HCT116 (cell line): ENCODE measurements around the gene TIMP3. TPM values are rescaled to one million over a fixed set of nuclear protein-coding genes. Genes with fewer than 3 reads are reported as not detected.

Experiments used
- ATAC-seq: fragments of 200-7000 bp; cut with Tn5 transposase; 2 replicates; pipeline ENCODE4 v1.9.1; 2020; ENCODE audit warnings: mild to moderate bottlenecking, moderate library complexity
- BruUV-seq: library from RNA; stranded (reverse); fragments of 400-500 nt; replicated peaks from 2 replicates; lab custom pipeline; 2021; lab: Mats Ljungman, UMichigan
- CTCF ChIA-PET: fragments of 300-600 bp; sonication (Branson Sonifier 250); formaldehyde crosslinking; loops from one replicate; lab custom pipeline; 2021; ENCODE audit warnings: antibody characterized with exemption; lab: Charles Lee
- POLR2A ChIA-PET: fragments of 300-600, 350-600 bp; sonication (Branson Sonifier 250); formaldehyde crosslinking; loops from one replicate; lab custom pipeline; 2021; ENCODE audit warnings: antibody characterized with exemption; lab: Charles Lee
- RAD21 ChIA-PET, 2 experiments: fragments of 300-600 bp; sonication (Branson Sonifier 250); formaldehyde crosslinking; loops; one replicate each; lab custom pipeline; 2023; ENCODE audit warnings: low total read pairs in 2 of 2; ENCODE audit not compliant: uncharacterized antibody in 2 of 2, unreplicated experiment in 2 of 2, low non-redundant PET in 1 of 2; lab: Charles Lee
- DNase-seq: peaks from one replicate; pipeline ENCODE4 v3.0.0-alpha.2; 2010; ENCODE audit warnings: low read depth, low spot score
- H2AFZ ChIP-seq: fragments of 200-600 bp; shearing (Covaris generic), sonication (generic); 2 replicates; pipeline ENCODE4 v1.6.1; 2017; ENCODE audit warnings: low read depth, mixed run types, mixed read lengths, antibody characterized with exemption, low read length; ENCODE audit not compliant: poor library complexity, severe bottlenecking
- H3K27ac ChIP-seq: 2 replicates; pipeline ENCODE4 v1.5.1; 2012; ENCODE audit warnings: low read depth, low read length
- H3K27me3 ChIP-seq: fragments of 200-600 bp; sonication (generic); 2 replicates; pipeline ENCODE4 v1.6.1; 2016; ENCODE audit warnings: mixed run types, low read length, mixed read lengths; ENCODE audit not compliant: insufficient read depth
- H3K36me3 ChIP-seq, 2 experiments: fragments of 200-500 bp in 1 of 2; fragments of 200-600 bp in 1 of 2; sonication (Bioruptor generic) in 1 of 2; sonication (generic) in 1 of 2; 2 replicates each; pipeline versions ENCODE4 v1.5.1 to v1.6.1; 2014 to 2016; ENCODE audit warnings: low read length in 2 of 2, inconsistent platforms in 1 of 2, mixed read lengths in 1 of 2, mixed run types in 1 of 2; ENCODE audit not compliant: insufficient read depth in 2 of 2, control insufficient read depth in 1 of 2
- H3K4me1 ChIP-seq, 2 experiments: fragments of 200-600 bp in 1 of 2; sonication (generic) in 1 of 2; 2 replicates each; pipeline versions ENCODE4 v1.5.1 to v1.6.1; 2012 to 2017; ENCODE audit warnings: low read length in 2 of 2, inconsistent platforms in 1 of 2, mild to moderate bottlenecking in 1 of 2, mixed read lengths in 1 of 2, mixed run types in 1 of 2, moderate library complexity in 1 of 2; ENCODE audit not compliant: insufficient read depth in 2 of 2, control insufficient read depth in 1 of 2
- H3K4me2 ChIP-seq: fragments of 200-600 bp; sonication (generic); 2 replicates; pipeline ENCODE4 v1.6.1; 2017; ENCODE audit warnings: mixed run types, low read length, mixed read lengths
- H3K4me3 ChIP-seq, 2 experiments: fragments of 200-600 bp in 1 of 2; sonication (generic) in 1 of 2; replicated peaks in 1 of 2; 2 replicates each; pipeline ENCODE4 v1.5.1; 2011 to 2016; ENCODE audit warnings: low read length in 2 of 2, control low read depth in 1 of 2, low read depth in 1 of 2, mild to moderate bottlenecking in 1 of 2, mixed read lengths in 1 of 2, mixed run types in 1 of 2
- H3K79me2 ChIP-seq: fragments of 200-600 bp; sonication (generic); 2 replicates; pipeline ENCODE4 v1.6.1; 2017; ENCODE audit warnings: mild to moderate bottlenecking, mixed run types, low read length, moderate library complexity, mixed read lengths; ENCODE audit not compliant: insufficient read depth
- H3K9ac ChIP-seq: fragments of 200-600 bp; sonication (generic); 2 replicates; pipeline ENCODE4 v1.6.1; 2016; ENCODE audit warnings: low read length, mixed read lengths
- H3K9me2 ChIP-seq: fragments of 200-600 bp; sonication (generic), shearing (Covaris generic); 2 replicates; pipeline ENCODE4 v1.6.1; 2017; ENCODE audit warnings: mixed run types, mild to moderate bottlenecking, moderate library complexity; ENCODE audit not compliant: insufficient read depth
- H3K9me3 ChIP-seq, 2 experiments: fragments of 200-500 bp in 1 of 2; fragments of 200-600 bp in 1 of 2; sonication (Bioruptor generic) in 1 of 2; sonication (generic) in 1 of 2; 2 replicates each; pipeline ENCODE4 v1.6.1; 2014 to 2017; ENCODE audit warnings: low read length in 2 of 2, mixed read lengths in 2 of 2, inconsistent platforms in 1 of 2, low read depth in 1 of 2, mild to moderate bottlenecking in 1 of 2, mixed run types in 1 of 2, moderate library complexity in 1 of 2; ENCODE audit not compliant: control insufficient read depth in 1 of 2, insufficient read depth in 1 of 2
- H4K20me1 ChIP-seq: fragments of 200-600 bp; sonication (generic), shearing (Covaris generic); 2 replicates; pipeline ENCODE4 v1.6.1; 2017; ENCODE audit warnings: mixed run types, mild to moderate bottlenecking, moderate library complexity; ENCODE audit not compliant: insufficient read depth
- CEBPB ChIP-seq: IDR thresholded peaks from 2 replicates; pipeline ENCODE4 v1.6.1; 2012; ENCODE audit warnings: low read depth
- EGR1 ChIP-seq: IDR thresholded peaks from 2 replicates; pipeline ENCODE4 v1.6.1; 2012; ENCODE audit warnings: low read depth
- ELF1 ChIP-seq: IDR thresholded peaks from 2 replicates; pipeline ENCODE4 v1.6.1; 2012; ENCODE audit warnings: low read depth, borderline replicate concordance
- FOSL1 ChIP-seq: IDR thresholded peaks from 2 replicates; pipeline ENCODE4 v1.6.1; 2012; ENCODE audit warnings: low read depth
- JUND ChIP-seq: IDR thresholded peaks from 2 replicates; pipeline ENCODE4 v1.6.1; 2012
- MAX ChIP-seq: IDR thresholded peaks from 2 replicates; pipeline ENCODE4 v1.6.1; 2012
- RAD21 ChIP-seq: IDR thresholded peaks from 2 replicates; pipeline ENCODE4 v1.6.1; 2012; ENCODE audit warnings: low read depth, mild to moderate bottlenecking
- REST ChIP-seq: IDR thresholded peaks from 2 replicates; pipeline ENCODE4 v1.6.1; 2012; ENCODE audit warnings: low read depth
- SP1 ChIP-seq: IDR thresholded peaks from 2 replicates; pipeline ENCODE4 v1.6.1; 2012; ENCODE audit warnings: low read depth
- SRF ChIP-seq: IDR thresholded peaks from 2 replicates; pipeline ENCODE4 v1.6.1; 2012; ENCODE audit warnings: low read depth
- TCF7L2 ChIP-seq: IDR thresholded peaks from 2 replicates; pipeline ENCODE4 v1.7.0; 2011; ENCODE audit warnings: borderline replicate concordance, inconsistent platforms; ENCODE audit not compliant: insufficient read depth, insufficient read length; ENCODE audit errors: extremely low read depth
- YY1 ChIP-seq: IDR thresholded peaks from 2 replicates; pipeline ENCODE4 v1.6.1; 2011; ENCODE audit warnings: low read length, low read depth, moderate library complexity, mild to moderate bottlenecking; ENCODE audit not compliant: insufficient replicate concordance; ENCODE audit errors: extremely low read depth
- ZFX ChIP-seq: fragments of 450-650 bp; IDR thresholded peaks from 2 replicates; pipeline ENCODE4 v1.6.1; 2017
- ZNF274 ChIP-seq: fragments of 200-500 bp; sonication (Bioruptor generic); IDR thresholded peaks from 2 replicates; pipeline ENCODE4 v1.6.1; 2014; ENCODE audit warnings: mild to moderate bottlenecking, low read depth, low read length, inconsistent platforms
- intact Hi-C: fragments of 100-400 bp; cut with micrococcal nuclease; formaldehyde crosslinking; loops from 2 replicates; pipeline ENCODE4 v1.10.0; 2022
- total RNA-seq: library from RNA; stranded (reverse); gene quantifications from one replicate; pipeline ENCODE4 v1.2.1, GENCODE V29; 2021; ENCODE audit not compliant: unreplicated experiment
- TF ChIP-seq, protein P1 (sequence below): IDR thresholded peaks from 2 replicates; pipeline ENCODE4 v1.6.1; 2011; ENCODE audit warnings: mild to moderate bottlenecking, low read length, moderate library complexity; ENCODE audit not compliant: insufficient replicate concordance; ENCODE audit errors: extremely low read depth

The TIMP3 gene
- total RNA-seq, 1 experiment from 2014 or later: 2.2 TPM

DNA sequence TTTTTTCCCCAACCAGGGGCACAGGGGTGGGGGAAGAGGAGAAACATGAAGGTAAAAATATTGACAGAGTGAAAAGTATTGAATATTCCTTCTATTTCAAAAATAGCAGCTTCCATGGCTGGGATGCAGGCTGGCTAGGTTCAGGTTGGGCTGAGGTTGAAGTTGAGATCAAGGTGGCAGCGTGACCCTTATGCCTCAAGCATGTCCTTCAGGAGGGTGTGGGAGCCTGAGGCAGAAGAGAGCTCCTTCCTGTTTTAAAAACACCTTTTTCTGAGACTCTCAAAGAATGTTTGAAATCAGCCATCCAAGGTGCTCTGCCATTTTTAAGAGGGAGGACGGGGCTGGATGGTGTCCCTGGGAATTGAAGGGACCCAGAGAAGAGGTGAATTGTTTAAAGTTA, 29.5 kb downstream of the TIMP3 start:
- BruUV-seq: no TSS peak
- ChIA-PET CTCF (no interaction called here), RAD21 (no interaction called here)
- Histone ChIP-seq H3K9ac (no peak overlapping the region), H3K27ac (no peak overlapping the region), H4K20me1 (no peaks in the 10 kb centered on the region), H2AFZ (no peak overlapping the region)
- no peak for DNase-seq
- TF ChIP-seq JUND (no peak), YY1 (no peak), ZFX (no peak), MAX (no peak)
- TF ChIP-seq, all 23 proteins: peak for 0
- no peaks in the 10 kb centered on the region for H3K79me2 ChIP-seq
- no peaks in the 10 kb centered on the region for H3K9me3 ChIP-seq
- H3K9me2 ChIP-seq: no peaks in the 10 kb centered on the region
- no peaks in the 10 kb centered on the region for H3K4me1 ChIP-seq
- H3K27me3 ChIP-seq: peaks cover 15% of the 10 kb centered on the region; the same call in 1 of the 2 replicates
- no peaks in the 10 kb centered on the region for H3K36me3 ChIP-seq
- H3K4me2 ChIP-seq: no peak overlapping the region
- POLR2A ChIA-PET: no interaction called here
- intact Hi-C loops: loop anchor here (10.0 kb wide), 1 partner anchor 154 kb away; no protein-coding TSS in a partner anchor
- no peak overlapping the region for H3K4me3 ChIP-seq
- no peak for ATAC-seq

DNA sequence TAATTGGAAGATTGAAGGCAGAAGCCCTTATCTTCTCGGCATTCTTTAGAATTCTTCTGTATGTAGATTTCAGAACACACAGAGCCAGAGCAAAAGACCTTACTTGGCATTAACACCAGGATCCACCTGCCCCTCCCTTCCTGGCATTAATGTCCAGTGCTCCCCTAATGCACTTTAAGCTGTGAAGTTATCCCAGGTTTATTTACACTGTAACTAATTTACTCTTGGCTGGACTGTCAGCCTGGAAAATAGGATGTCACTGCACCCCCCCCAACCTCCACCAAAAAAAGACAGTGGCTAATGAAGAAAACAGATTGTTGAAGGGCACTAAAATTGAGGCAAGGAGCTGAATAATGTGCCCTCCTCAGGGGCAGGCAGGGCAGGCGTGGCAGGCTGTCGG, 30.1 kb downstream of the TIMP3 start:
- no peaks in the 10 kb centered on the region for H3K4me1 ChIP-seq
- DNase-seq (no peak), ATAC-seq (no peak)
- H3K9me2 ChIP-seq: no peaks in the 10 kb centered on the region
- no peak overlapping the region for H3K4me3 ChIP-seq
- no peak overlapping the region for H3K27ac ChIP-seq
- no peaks in the 10 kb centered on the region for H3K36me3 ChIP-seq
- CTCF ChIA-PET: no interaction called here
- no TSS peak for BruUV-seq
- H3K9ac ChIP-seq: no peak overlapping the region
- H3K79me2 ChIP-seq: no peaks in the 10 kb centered on the region
- POLR2A ChIA-PET: no interaction called here
- RAD21 ChIA-PET: no interaction called here
- no peak overlapping the region for H3K4me2 ChIP-seq
- intact Hi-C loops: loop anchor here (10.0 kb wide), 1 partner anchor 153 kb away; no protein-coding TSS in a partner anchor
- no peak overlapping the region for H2AFZ ChIP-seq
- H3K27me3 ChIP-seq: peaks cover 15% of the 10 kb centered on the region; the same call in 1 of the 2 replicates
- H3K9me3 ChIP-seq: no peaks in the 10 kb centered on the region
- H4K20me1 ChIP-seq: no peaks in the 10 kb centered on the region
- TF ChIP-seq ELF1 (no peak), FOSL1 (no peak), REST (no peak), ZNF274 (no peak), YY1 (no peak), MAX (no peak), ZFX (no peak), CEBPB (no peak), EGR1 (no peak), JUND (no peak), SRF (no peak), RAD21 (no peak), SP1 (no peak), TCF7L2 (no peak)
- TF ChIP-seq, protein P1, sequence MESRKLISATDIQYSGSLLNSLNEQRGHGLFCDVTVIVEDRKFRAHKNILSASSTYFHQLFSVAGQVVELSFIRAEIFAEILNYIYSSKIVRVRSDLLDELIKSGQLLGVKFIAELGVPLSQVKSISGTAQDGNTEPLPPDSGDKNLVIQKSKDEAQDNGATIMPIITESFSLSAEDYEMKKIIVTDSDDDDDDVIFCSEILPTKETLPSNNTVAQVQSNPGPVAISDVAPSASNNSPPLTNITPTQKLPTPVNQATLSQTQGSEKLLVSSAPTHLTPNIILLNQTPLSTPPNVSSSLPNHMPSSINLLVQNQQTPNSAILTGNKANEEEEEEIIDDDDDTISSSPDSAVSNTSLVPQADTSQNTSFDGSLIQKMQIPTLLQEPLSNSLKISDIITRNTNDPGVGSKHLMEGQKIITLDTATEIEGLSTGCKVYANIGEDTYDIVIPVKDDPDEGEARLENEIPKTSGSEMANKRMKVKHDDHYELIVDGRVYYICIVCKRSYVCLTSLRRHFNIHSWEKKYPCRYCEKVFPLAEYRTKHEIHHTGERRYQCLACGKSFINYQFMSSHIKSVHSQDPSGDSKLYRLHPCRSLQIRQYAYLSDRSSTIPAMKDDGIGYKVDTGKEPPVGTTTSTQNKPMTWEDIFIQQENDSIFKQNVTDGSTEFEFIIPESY: no peak
